Adrenal gland (tissue), 12 donors: ENCODE data around the gene ATP8B3. TPM values are rescaled to one million over a fixed set of nuclear protein-coding genes. Genes with fewer than 3 reads are reported as not detected.

Experiments
- DNase-seq, 7 donors: peaks; one replicate each; pipeline ENCODE4 v3.0.0-alpha.2; 2019 to 2020
- H3K27ac ChIP-seq, 5 donors: fragments of 200-600 bp; sonication (generic) in 4 of 5; 1 replicate in 3 of 5; 2 replicates in 2 of 5; pipeline versions ENCODE4 v1.5.1 to v1.8.0; 2016 to 2020; ENCODE audit warnings: mild to moderate bottlenecking in 1 of 5
- H3K27me3 ChIP-seq: fragments of 200-600 bp; 2 replicates; pipeline ENCODE4 v1.8.0; 2021
- H3K36me3 ChIP-seq, 2 donors: fragments of 200-600 bp; replicated peaks in 1 of 2; 1 replicate in 1 of 2; 2 replicates in 1 of 2; pipeline versions ENCODE4 v1.5.1 to v1.8.0; 2018 to 2022
- H3K4me1 ChIP-seq, 2 donors: fragments of 200-600 bp; replicated peaks in 1 of 2; 1 replicate in 1 of 2; 2 replicates in 1 of 2; pipeline versions ENCODE4 v1.5.1 to v1.8.0; 2018 to 2021
- H3K4me3 ChIP-seq, 4 donors: fragments of 200-600 bp; sonication (generic) in 3 of 4; one replicate each; pipeline ENCODE4 v1.5.1; 2016 to 2018
- H3K9me3 ChIP-seq, 3 donors: fragments of 200-600 bp; sonication (generic) in 1 of 3; replicated peaks in 1 of 3; 1 replicate in 2 of 3; 2 replicates in 1 of 3; pipeline versions ENCODE4 v1.5.1 to v1.8.0; 2016 to 2021
- CTCF ChIP-seq, 6 experiments: fragments of 450-650 bp in 4 of 6; fragments of 200-600 bp in 2 of 6; sonication (generic) in 1 of 6; IDR thresholded peaks; 1 replicate in 5 of 6; 2 replicates in 1 of 6; pipeline versions ENCODE4 v1.5.1 to v1.8.0; 2016 to 2021; ENCODE audit warnings: antibody characterized with exemption in 6 of 6, mild to moderate bottlenecking in 2 of 6, moderate library complexity in 1 of 6
- POLR2A ChIP-seq, 2 donors: fragments of 450-650 bp; IDR thresholded peaks; one replicate each; pipeline ENCODE4 v1.6.1; 2017; ENCODE audit warnings: antibody characterized with exemption in 2 of 2, mild to moderate bottlenecking in 2 of 2, moderate library complexity in 1 of 2
- WGBS, 4 donors: extraction: QIAGEN DNeasy Blood & Tissue Kit in 2 of 4; methylation state at CpG; one replicate each; pipeline versions ENCODE4 v1.1.5 to v1.1.7; 2013 to 2017; 5-methylcytosine and 5-hydroxymethylcytosine counted together
- intact Hi-C, 2 donors: fragments of 100-400 bp; cut with DNase I; formaldehyde crosslinking; loops; one replicate each; pipeline versions ENCODE4 v1.14.1 to v1.15.0; 2022 to 2023
- polyA plus RNA-seq, 3 donors: library from polyadenylated mRNA; stranded (reverse); fragments of 200-250 nt in 2 of 3; fragments of 350-450 nt in 1 of 3; fragmentation: Illumina TruSeq in 1 of 3; extraction: RNeasy Lipid Tissue Mini Kit (QIAGEN cat#74804) in 1 of 3; gene quantifications; one replicate each; pipeline ENCODE4 v1.2.3, GENCODE V29; 2013 to 2014
- total RNA-seq, 9 donors: library from RNA; depleted of rRNA in 4 of 9; stranded (reverse); fragments of >200 nt in 4 of 9; fragments of 120-200 nt in 1 of 9; fragmentation: NEBNext Ultra II Directional in 1 of 9; extraction: Animal tissue kit (Norgen Biotek cat#: 25700) in 1 of 9; gene quantifications; one replicate each; pipeline versions ENCODE4 v1.1.0 to v1.2.4, GENCODE V29; 2013 to 2023
- donor health status: healthy with polysubstance abuse.
- donor health status: Bipolar disorder and iron deficiency.
- donor health status: DM: yes; HTN: yes; CAD: no.
- donor health status: DM: no; HTN: no; CAD: no.
- donor health status: DM: no; HTN: no; CAD: no.
- donor health status: DM: yes; HTN: yes; CAD: no.

ATP8B3 gene
- total and polyA plus RNA-seq, 12 donors: 0.26 to 15.1 (median 4.4) TPM

GRCh38 chr19:1860042-1860775 lies 48.1 kb upstream of the ATP8B3 start:
- Histone ChIP-seq H3K9me3 (no peaks in the 10 kb centered on the region), H3K4me1 (peaks cover 46 to 61% of the 10 kb centered on the region in 2 donors), H3K27me3 (no peaks in the 10 kb centered on the region), H3K36me3 (no peaks in the 10 kb centered on the region), H3K4me3 (no peak overlapping the region), H3K27ac (no peak overlapping the region)
- TF ChIP-seq POLR2A (IDR thresholded peaks at IDR 0.05) (no peak), CTCF (IDR thresholded peaks at IDR 0.05) (no peak)
- intact Hi-C loops: loop anchor here in 1 of 2 donors (10.0 kb wide), 1 partner anchor 65 kb away; no protein-coding TSS in a partner anchor
- 46 to 67% (median 52%) methylated on average over 12 to 32 of the region's 32 CpGs for WGBS, 4 donors
- DNase-seq: peak in 1 of 7 donors; percentile 83

- no peak overlapping the region for H3K27ac ChIP-seq
- DNase-seq: peak in 1 of 7 donors; percentile 77
- intact Hi-C loops: no loop called here
- WGBS, 4 donors: 70 to 78% (median 72%) methylated on average over 17 to 18 of the region's 18 CpGs
- no peaks in the 10 kb centered on the region for H3K36me3 ChIP-seq
- no peaks in the 10 kb centered on the region for H3K9me3 ChIP-seq
- H3K4me1 ChIP-seq: peaks cover 49 to 61% of the 10 kb centered on the region in 2 donors
- H3K4me3 ChIP-seq: no peak overlapping the region
- TF ChIP-seq POLR2A (IDR thresholded peaks at IDR 0.05): no peak
- no peak for TF ChIP-seq CTCF (IDR thresholded peaks at IDR 0.05)
- H3K27me3 ChIP-seq: no peaks in the 10 kb centered on the region
Observed at GRCh38 chr19:1859331-1859781, 47.3 kb upstream of the ATP8B3 start.

- peaks cover 56 to 69% of the 10 kb centered on the region in 2 donors for H3K4me1 ChIP-seq
- H3K9me3 ChIP-seq: no peaks in the 10 kb centered on the region
- H3K27ac ChIP-seq: peak overlapping the region in 2 of 5 donors; percentile 87 to 92
- no peaks in the 10 kb centered on the region for H3K36me3 ChIP-seq
- no peaks in the 10 kb centered on the region for H3K27me3 ChIP-seq
- TF ChIP-seq CTCF (IDR thresholded peaks at IDR 0.05) (no peak), POLR2A (IDR thresholded peaks at IDR 0.05) (no peak)
- 47 to 81% (median 75%) methylated on average over 5 to 10 of the region's 10 CpGs for WGBS, 4 donors
- intact Hi-C loops: no loop called here
- H3K4me3 ChIP-seq: no peak overlapping the region
- DNase-seq: no peak
Observed at GRCh38 chr19:1858412-1859081, 46.5 kb upstream of the ATP8B3 start.

GRCh38 chr19:1857648-1858326 lies 45.7 kb upstream of the ATP8B3 start:
- peak in 1 of 7 donors; percentile 49 for DNase-seq
- H3K27me3 ChIP-seq: no peaks in the 10 kb centered on the region
- peak overlapping the region; percentile 81 to 92 (median 86) for H3K27ac ChIP-seq
- H3K4me3 ChIP-seq: peak overlapping the region in 1 of 4 donors; percentile 53
- TF ChIP-seq POLR2A (IDR thresholded peaks at IDR 0.05): no peak
- no peak for TF ChIP-seq CTCF (IDR thresholded peaks at IDR 0.05)
- intact Hi-C loops: no loop called here
- no peaks in the 10 kb centered on the region for H3K9me3 ChIP-seq
- peaks cover 58 to 71% of the 10 kb centered on the region in 2 donors for H3K4me1 ChIP-seq
- no peaks in the 10 kb centered on the region for H3K36me3 ChIP-seq
- WGBS, 4 donors: 30 to 79% (median 55%) methylated on average over 7 to 16 of the region's 16 CpGs
